ENCODE results near the gene KIF17.

KIF17 gene

GRCh38 chr1:20663365-20663764, 54.4 kb downstream of the KIF17 start:
- Histone ChIP-seq H3K4me1 (ENCODE audit: control insufficient read depth, low read depth, low read length) (peaks cover 7% of the 10 kb centered on the region), H3K4me3 (ENCODE audit: low read length) (no peak overlapping the region), H3K27ac (ENCODE audit: low read length) (no peak overlapping the region), H3K27me3 (ENCODE audit: control insufficient read depth, insufficient read depth, low read length) (no peaks in the 10 kb centered on the region), H3K36me3 (ENCODE audit: control insufficient read depth, low read depth, low read length) (peaks cover 3% of the 10 kb centered on the region), H3K9ac (ENCODE audit: low read length) (no peak overlapping the region), H3K9me3 (ENCODE audit: control insufficient read depth, low read depth, low read length) (no peaks in the 10 kb centered on the region)

DNA sequence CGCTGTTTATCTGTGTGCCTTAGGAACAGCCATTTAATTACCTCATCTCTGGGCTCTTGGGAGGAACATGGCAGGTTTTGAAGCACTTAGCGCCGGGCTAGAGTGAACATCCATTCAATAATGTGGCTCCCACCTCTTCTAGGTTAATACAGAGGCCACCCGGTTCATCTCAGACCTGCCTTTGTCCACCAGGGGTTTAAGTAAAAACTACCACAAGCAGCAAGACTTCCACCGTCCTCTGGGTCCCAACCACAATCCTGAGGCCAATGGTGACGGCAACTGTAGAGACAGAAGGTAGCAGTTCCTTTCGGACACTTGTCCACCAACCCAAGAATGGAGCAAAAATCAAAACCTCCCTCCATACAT, 55.7 kb downstream of the KIF17 start:
- peaks cover 7% of the 10 kb centered on the region for H3K4me1 ChIP-seq (ENCODE audit: control insufficient read depth, low read depth, low read length)
- H3K9ac ChIP-seq (ENCODE audit: low read length), result peak overlapping the region; percentile 49
- peaks cover 15% of the 10 kb centered on the region for H3K36me3 ChIP-seq (ENCODE audit: control insufficient read depth, low read depth, low read length)
- no peaks in the 10 kb centered on the region for H3K27me3 ChIP-seq (ENCODE audit: control insufficient read depth, insufficient read depth, low read length)
- H3K9me3 ChIP-seq (ENCODE audit: control insufficient read depth, low read depth, low read length), result no peaks in the 10 kb centered on the region
- H3K4me3 ChIP-seq (ENCODE audit: low read length), result peak overlapping the region; percentile 96
- peak overlapping the region; percentile 0 for H3K27ac ChIP-seq (ENCODE audit: low read length)

GRCh38 chr1:20661207-20662109, 56.3 kb downstream of the KIF17 start, which contains the start of gene DDOST:
Gene DDOST (minus strand): TSS chr1:20661369. CDS start chr1:20661350, 19 bp downstream.
- H3K9ac ChIP-seq (ENCODE audit: low read length), result peak within 1 kb of the TSS; percentile 81
- peak within 1 kb of the TSS; percentile 0 for H3K27ac ChIP-seq (ENCODE audit: low read length)
- H3K27me3 ChIP-seq (ENCODE audit: control insufficient read depth, insufficient read depth, low read length), result no peaks in the 10 kb centered on the region

GRCh38 chr1:20660847-20661206, 57.0 kb downstream of the KIF17 start:
- H3K36me3 ChIP-seq (ENCODE audit: control insufficient read depth, low read depth, low read length), result peaks cover 27% of the 10 kb centered on the region
- H3K4me1 ChIP-seq (ENCODE audit: control insufficient read depth, low read depth, low read length), result peaks cover 7% of the 10 kb centered on the region
- H3K9ac ChIP-seq (ENCODE audit: low read length), result peak overlapping the region; percentile 81
- no peaks in the 10 kb centered on the region for H3K27me3 ChIP-seq (ENCODE audit: control insufficient read depth, insufficient read depth, low read length)
- no peaks in the 10 kb centered on the region for H3K9me3 ChIP-seq (ENCODE audit: control insufficient read depth, low read depth, low read length)
- peak overlapping the region; percentile 96 for H3K4me3 ChIP-seq (ENCODE audit: low read length)
- no peak overlapping the region for H3K27ac ChIP-seq (ENCODE audit: low read length)

More at GRCh38 chr1:20661207-20662109, 56.3 kb downstream of the KIF17 start, which contains the start of gene DDOST:
- Histone ChIP-seq H3K36me3 (ENCODE audit: control insufficient read depth, low read depth, low read length) (peaks cover 21% of the 10 kb centered on the region), H3K4me1 (ENCODE audit: control insufficient read depth, low read depth, low read length) (peaks cover 7% of the 10 kb centered on the region), H3K9me3 (ENCODE audit: control insufficient read depth, low read depth, low read length) (no peaks in the 10 kb centered on the region), H3K4me3 (ENCODE audit: low read length) (peak within 1 kb of the TSS; percentile 96)

DNA sequence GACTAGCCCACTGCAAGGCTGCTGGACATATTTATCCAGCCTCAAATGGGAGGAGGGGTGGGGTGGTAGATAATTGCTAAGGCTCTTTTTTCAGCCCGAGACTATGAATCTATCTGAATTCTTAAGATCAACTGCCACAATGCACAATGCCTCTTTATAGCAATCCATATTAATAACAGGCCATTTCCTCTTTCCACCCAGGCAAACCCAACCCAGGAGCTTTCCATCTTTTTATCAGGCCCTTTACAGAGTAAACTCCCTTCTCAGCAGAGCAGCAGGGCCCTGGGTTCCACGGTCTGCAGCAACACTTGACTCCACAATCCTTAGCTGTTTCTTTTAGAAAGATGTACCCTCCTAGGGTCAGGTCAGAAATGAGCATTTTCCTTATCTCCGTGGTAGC, 57.4 kb downstream of the KIF17 start:
- no peak overlapping the region for H3K27ac ChIP-seq (ENCODE audit: low read length)
- peaks cover 32% of the 10 kb centered on the region for H3K36me3 ChIP-seq (ENCODE audit: control insufficient read depth, low read depth, low read length)
- H3K9me3 ChIP-seq (ENCODE audit: control insufficient read depth, low read depth, low read length), result no peaks in the 10 kb centered on the region
- peak overlapping the region; percentile 81 for H3K9ac ChIP-seq (ENCODE audit: low read length)
- H3K4me1 ChIP-seq (ENCODE audit: control insufficient read depth, low read depth, low read length), result peaks cover 7% of the 10 kb centered on the region
- H3K27me3 ChIP-seq (ENCODE audit: control insufficient read depth, insufficient read depth, low read length), result no peaks in the 10 kb centered on the region
- H3K4me3 ChIP-seq (ENCODE audit: low read length), result peak overlapping the region; percentile 96

DNA sequence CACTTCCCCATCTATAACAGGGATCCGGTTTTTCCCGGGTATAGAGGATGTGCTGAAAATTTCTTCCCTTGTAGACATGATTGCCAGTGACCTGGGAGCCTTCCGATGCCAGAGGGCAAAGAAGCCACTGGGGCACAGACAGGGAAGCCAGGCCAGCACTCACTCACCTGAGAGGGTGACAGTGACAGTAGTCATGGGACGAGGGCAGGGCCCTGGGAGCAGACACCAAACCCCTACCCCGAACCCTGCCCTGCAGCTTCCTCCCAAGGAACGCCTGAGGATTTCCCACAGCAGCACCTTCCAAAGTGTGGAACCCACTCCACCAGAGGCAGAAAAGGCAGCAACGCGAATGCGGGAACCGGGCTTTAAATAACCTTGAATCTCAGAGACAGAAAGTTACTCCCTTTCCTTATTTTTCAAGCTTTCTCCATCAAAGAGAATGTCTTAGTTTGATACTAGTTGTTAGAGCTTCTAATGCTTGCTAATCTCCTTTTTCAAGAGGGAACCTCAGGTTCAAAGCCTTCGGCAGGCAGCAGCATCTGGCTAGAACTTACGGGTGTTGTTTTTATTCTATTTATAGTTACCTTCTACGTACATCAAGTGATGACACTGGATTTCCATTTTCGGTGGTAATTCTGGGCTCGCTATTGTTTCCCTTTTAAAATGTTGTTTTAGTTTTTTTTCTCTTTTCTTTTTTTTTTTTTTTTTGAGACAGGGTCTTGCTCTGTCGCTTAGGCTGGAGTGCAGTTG, 59.5 kb downstream of the KIF17 start:
- H3K4me1 ChIP-seq (ENCODE audit: control insufficient read depth, low read depth, low read length), result peaks cover 7% of the 10 kb centered on the region
- H3K36me3 ChIP-seq (ENCODE audit: control insufficient read depth, low read depth, low read length), result peaks cover 47% of the 10 kb centered on the region
- H3K4me3 ChIP-seq (ENCODE audit: low read length), result no peak overlapping the region
- no peaks in the 10 kb centered on the region for H3K27me3 ChIP-seq (ENCODE audit: control insufficient read depth, insufficient read depth, low read length)
- no peak overlapping the region for H3K9ac ChIP-seq (ENCODE audit: low read length)
- H3K9me3 ChIP-seq (ENCODE audit: control insufficient read depth, low read depth, low read length), result no peaks in the 10 kb centered on the region
- no peak overlapping the region for H3K27ac ChIP-seq (ENCODE audit: low read length)

DNA sequence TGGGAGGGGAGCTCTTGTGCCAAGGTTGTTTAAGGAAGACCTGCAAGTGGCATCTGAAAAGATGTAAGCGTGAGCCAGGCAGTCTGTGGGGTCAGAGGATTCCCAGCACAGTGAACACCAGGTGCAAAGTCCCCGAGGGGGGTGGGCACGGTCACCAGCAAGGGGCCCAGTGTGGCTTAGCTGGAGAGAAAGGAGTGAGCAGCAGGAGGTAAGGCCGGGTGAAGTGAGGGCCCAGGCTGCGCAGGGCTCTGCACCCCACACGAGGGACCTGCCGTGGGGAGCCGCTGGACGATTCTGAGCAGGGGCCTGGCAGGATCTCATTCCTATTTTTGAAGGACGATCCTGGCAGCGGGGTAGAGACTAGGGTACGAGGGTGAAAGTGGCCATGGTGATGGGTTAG, 60.8 kb downstream of the KIF17 start:
- Histone ChIP-seq H3K4me3 (ENCODE audit: low read length) (no peak overlapping the region), H3K36me3 (ENCODE audit: control insufficient read depth, low read depth, low read length) (peaks cover 60% of the 10 kb centered on the region), H3K9me3 (ENCODE audit: control insufficient read depth, low read depth, low read length) (no peaks in the 10 kb centered on the region), H3K27ac (ENCODE audit: low read length) (no peak overlapping the region), H3K27me3 (ENCODE audit: control insufficient read depth, insufficient read depth, low read length) (no peaks in the 10 kb centered on the region), H3K4me1 (ENCODE audit: control insufficient read depth, low read depth, low read length) (peaks cover 7% of the 10 kb centered on the region), H3K9ac (ENCODE audit: low read length) (no peak overlapping the region)

GRCh38 chr1:20654104-20654690, 63.6 kb downstream of the KIF17 start:
- peaks cover 81% of the 10 kb centered on the region for H3K36me3 ChIP-seq (ENCODE audit: control insufficient read depth, low read depth, low read length)
- no peak overlapping the region for H3K4me3 ChIP-seq (ENCODE audit: low read length)
- no peak overlapping the region for H3K9ac ChIP-seq (ENCODE audit: low read length)
- no peak overlapping the region for H3K27ac ChIP-seq (ENCODE audit: low read length)
- no peaks in the 10 kb centered on the region for H3K27me3 ChIP-seq (ENCODE audit: control insufficient read depth, insufficient read depth, low read length)
- no peaks in the 10 kb centered on the region for H3K9me3 ChIP-seq (ENCODE audit: control insufficient read depth, low read depth, low read length)
- H3K4me1 ChIP-seq (ENCODE audit: control insufficient read depth, low read depth, low read length), result no peaks in the 10 kb centered on the region

DNA sequence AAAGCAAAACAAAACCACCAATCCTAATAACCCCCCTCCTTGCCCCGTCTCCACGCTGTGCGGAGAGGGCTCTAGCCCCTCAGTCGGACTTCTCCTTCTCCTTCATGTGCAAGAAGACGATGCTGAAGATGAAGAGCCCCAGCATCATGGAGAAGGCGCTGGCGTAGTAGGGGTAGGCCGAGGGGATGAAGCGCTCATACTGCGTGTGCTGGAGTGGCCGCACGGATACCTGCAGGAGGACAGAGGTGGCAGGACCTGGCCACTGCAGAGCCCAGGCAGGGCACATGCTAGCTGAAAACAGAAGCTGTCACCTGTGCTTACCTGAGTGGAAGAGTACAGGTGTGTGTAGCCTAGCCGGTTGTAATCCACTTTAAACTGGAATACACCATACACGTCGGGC, 65.5 kb downstream of the KIF17 start:
- H3K9ac ChIP-seq (ENCODE audit: low read length), result no peak overlapping the region
- no peaks in the 10 kb centered on the region for H3K9me3 ChIP-seq (ENCODE audit: control insufficient read depth, low read depth, low read length)
- no peak overlapping the region for H3K4me3 ChIP-seq (ENCODE audit: low read length)
- no peaks in the 10 kb centered on the region for H3K4me1 ChIP-seq (ENCODE audit: control insufficient read depth, low read depth, low read length)
- peaks cover 68% of the 10 kb centered on the region for H3K36me3 ChIP-seq (ENCODE audit: control insufficient read depth, low read depth, low read length)
- no peak overlapping the region for H3K27ac ChIP-seq (ENCODE audit: low read length)
- no peaks in the 10 kb centered on the region for H3K27me3 ChIP-seq (ENCODE audit: control insufficient read depth, insufficient read depth, low read length)

- Histone ChIP-seq H3K27me3 (ENCODE audit: control insufficient read depth, insufficient read depth, low read length) (no peaks in the 10 kb centered on the region), H3K9ac (ENCODE audit: low read length) (no peak overlapping the region), H3K4me3 (ENCODE audit: low read length) (no peak overlapping the region), H3K9me3 (ENCODE audit: control insufficient read depth, low read depth, low read length) (no peaks in the 10 kb centered on the region), H3K4me1 (ENCODE audit: control insufficient read depth, low read depth, low read length) (no peaks in the 10 kb centered on the region), H3K27ac (ENCODE audit: low read length) (no peak overlapping the region), H3K36me3 (ENCODE audit: control insufficient read depth, low read depth, low read length) (peaks cover 40% of the 10 kb centered on the region)
Measured at GRCh38 chr1:20648946-20649345, 68.9 kb downstream of the KIF17 start.

GRCh38 chr1:20648438-20648837, 69.4 kb downstream of the KIF17 start:
- no peaks in the 10 kb centered on the region for H3K4me1 ChIP-seq (ENCODE audit: control insufficient read depth, low read depth, low read length)
- no peaks in the 10 kb centered on the region for H3K27me3 ChIP-seq (ENCODE audit: control insufficient read depth, insufficient read depth, low read length)
- H3K36me3 ChIP-seq (ENCODE audit: control insufficient read depth, low read depth, low read length), result peaks cover 35% of the 10 kb centered on the region
- no peaks in the 10 kb centered on the region for H3K9me3 ChIP-seq (ENCODE audit: control insufficient read depth, low read depth, low read length)
- H3K4me3 ChIP-seq (ENCODE audit: low read length), result no peak overlapping the region
- H3K27ac ChIP-seq (ENCODE audit: low read length), result no peak overlapping the region
- no peak overlapping the region for H3K9ac ChIP-seq (ENCODE audit: low read length)
